HG03521 (cell line): ENCODE data around the gene CPB2.

ENCODE experiments used
- ATAC-seq: cut with Tn5 transposase; IDR thresholded peaks from one replicate; pipeline ENCODE4 v1.9.1; 2021; ENCODE audit warnings: mild to moderate bottlenecking, moderate library complexity; ENCODE audit not compliant: unreplicated experiment

The CPB2 gene

GRCh38 chr13:46052319-46053161 lies 52.3 kb downstream of the CPB2 start, which contains the start of gene ZC3H13:
Gene ZC3H13, minus strand, starts transcription at chr13:46052746. Its CDS starts 7,239 bp downstream, at chr13:46045507.
- peak; percentile 99 for ATAC-seq

GRCh38 chr13:46051968-46052318 lies 52.9 kb downstream of the CPB2 start:
- peak; percentile 2 for ATAC-seq

GRCh38 chr13:46050771-46051170 lies 54.1 kb downstream of the CPB2 start:
- ATAC-seq: no peak

GRCh38 chr13:46045424-46045823 lies 59.4 kb downstream of the CPB2 start:
- ATAC-seq: no peak

GRCh38 chr13:46043647-46044046 lies 61.2 kb downstream of the CPB2 start:
- no peak for ATAC-seq

- ATAC-seq: no peak
Measured at GRCh38 chr13:46041419-46041839, 63.4 kb downstream of the CPB2 start.

- ATAC-seq: no peak
Measured at GRCh38 chr13:46040763-46041162, 64.1 kb downstream of the CPB2 start.

- no peak for ATAC-seq
Measured at GRCh38 chr13:46039411-46040182, 65.2 kb downstream of the CPB2 start.

GRCh38 chr13:46038296-46038695 lies 66.5 kb downstream of the CPB2 start:
- no peak for ATAC-seq

GRCh38 chr13:46035066-46035465 lies 69.8 kb downstream of the CPB2 start:
- ATAC-seq: no peak

GRCh38 chr13:46032341-46032740 lies 72.5 kb downstream of the CPB2 start:
- ATAC-seq: no peak

GRCh38 chr13:46031581-46032263 lies 73.1 kb downstream of the CPB2 start:
- ATAC-seq: no peak

GRCh38 chr13:46025157-46025556 lies 79.7 kb downstream of the CPB2 start:
- no peak for ATAC-seq

- no peak for ATAC-seq
Measured at GRCh38 chr13:46022481-46022880, 82.4 kb downstream of the CPB2 start.

- ATAC-seq: no peak
Measured at GRCh38 chr13:46016216-46016615, 88.6 kb downstream of the CPB2 start.

GRCh38 chr13:46015366-46015765 lies 89.5 kb downstream of the CPB2 start:
- no peak for ATAC-seq

- no peak for ATAC-seq
Measured at GRCh38 chr13:46012404-46012803, 92.4 kb downstream of the CPB2 start.

- no peak for ATAC-seq
Measured at GRCh38 chr13:46010148-46010547, 94.7 kb downstream of the CPB2 start.

GRCh38 chr13:46008631-46009030 lies 96.2 kb downstream of the CPB2 start:
- ATAC-seq: no peak

GRCh38 chr13:46006688-46007452 lies 98.0 kb downstream of the CPB2 start:
- no peak for ATAC-seq

- no peak for ATAC-seq
Measured at GRCh38 chr13:46004491-46004890, 100.3 kb downstream of the CPB2 start.
